H1 (cell line): ENCODE measurements around the gene SNORC. TPM values are rescaled to one million over a fixed set of nuclear protein-coding genes. Genes with fewer than 3 reads are reported as not detected.

ENCODE experiments used
- CTCF ChIA-PET: fragments of 300-600 bp; sonication (Branson Sonifier 250); formaldehyde crosslinking; loops from one replicate; lab custom pipeline; 2021; ENCODE audit not compliant: partially characterized antibody; lab: Charles Lee
- POLR2A ChIA-PET: fragments of 300-600 bp; sonication (Branson Sonifier 250); formaldehyde crosslinking; loops from one replicate; lab custom pipeline; 2021; ENCODE audit warnings: inconsistent platforms; ENCODE audit not compliant: partially characterized antibody; lab: Charles Lee
- DNase-seq, 2 experiments: peaks; one replicate each; pipeline versions ENCODE4 v3.0.0 to v3.0.0-alpha.2; 2010 to 2022; ENCODE audit warnings: low spot score in 2 of 2, low read depth in 1 of 2, mixed read lengths in 1 of 2
- FAIRE-seq: peaks from 2 replicates; lab custom pipeline; 2011; peaks lifted over from hg19 to GRCh38; lab: Jason Lieb, UNC
- H2AFZ ChIP-seq: 2 replicates; pipeline ENCODE4 v1.8.1; 2012; ENCODE audit warnings: low read length, inconsistent platforms
- H2AK5ac ChIP-seq: 2 replicates; pipeline ENCODE4 v1.6.1; 2013; ENCODE audit warnings: low read depth, low read length
- H2BK120ac ChIP-seq: replicated peaks from 2 replicates; pipeline ENCODE3; 2013; ENCODE audit warnings: low read depth, low read length, inconsistent platforms
- H2BK12ac ChIP-seq: 2 replicates; pipeline ENCODE4 v1.6.1; 2013; ENCODE audit warnings: low read depth, low read length
- H2BK15ac ChIP-seq: 2 replicates; pipeline ENCODE4 v1.6.1; 2013; ENCODE audit warnings: low read length
- H2BK20ac ChIP-seq: 2 replicates; pipeline ENCODE4 v1.6.1; 2013; ENCODE audit warnings: low read length
- H2BK5ac ChIP-seq: 2 replicates; pipeline ENCODE4 v1.6.1; 2013; ENCODE audit warnings: low read depth, low read length
- H3K14ac ChIP-seq: 2 replicates; pipeline ENCODE4 v1.6.1; 2013; ENCODE audit warnings: inconsistent platforms; ENCODE audit not compliant: insufficient read length
- H3K18ac ChIP-seq: 2 replicates; pipeline ENCODE4 v1.6.1; 2013; ENCODE audit warnings: low read length; ENCODE audit errors: extremely low read depth
- H3K23ac ChIP-seq: 2 replicates; pipeline ENCODE4 v1.6.1; 2013; ENCODE audit warnings: inconsistent platforms; ENCODE audit not compliant: insufficient read length
- H3K23me2 ChIP-seq: 2 replicates; pipeline ENCODE4 v1.6.1; 2013; ENCODE audit warnings: low read depth, low read length
- H3K27ac ChIP-seq: 2 replicates; pipeline ENCODE4 v1.6.1; 2011; ENCODE audit warnings: low read depth, low read length, inconsistent platforms
- H3K27me3 ChIP-seq, 4 experiments: replicated peaks in 1 of 4; 1 replicate in 1 of 4; 2 replicates in 3 of 4; pipeline versions ENCODE4 v1.6.1 to v1.8.1; 2011 to 2013; ENCODE audit warnings: low read length in 3 of 4, mild to moderate bottlenecking in 3 of 4, inconsistent platforms in 2 of 4, mixed read lengths in 2 of 4, moderate library complexity in 1 of 4; ENCODE audit not compliant: control insufficient read depth in 3 of 4, insufficient read depth in 3 of 4; ENCODE audit errors: extremely low read depth in 1 of 4
- H3K36me3 ChIP-seq, 4 experiments: 2 replicates each; pipeline versions ENCODE4 v1.6.1 to v1.8.1; 2011 to 2013; ENCODE audit warnings: mild to moderate bottlenecking in 4 of 4, low read length in 3 of 4, moderate library complexity in 2 of 4, control low read depth in 1 of 4, inconsistent platforms in 1 of 4; ENCODE audit not compliant: insufficient read depth in 4 of 4, control insufficient read depth in 2 of 4
- H3K4ac ChIP-seq: replicated peaks from 2 replicates; pipeline ENCODE3; 2013; ENCODE audit warnings: low read length, low read depth, mixed read lengths, inconsistent platforms; ENCODE audit not compliant: insufficient read length
- H3K4me1 ChIP-seq, 4 experiments: replicated peaks in 1 of 4; 1 replicate in 1 of 4; 2 replicates in 3 of 4; pipeline versions ENCODE4 v1.6.1 to v1.8.1; 2011 to 2013; ENCODE audit warnings: low read length in 3 of 4, inconsistent platforms in 2 of 4, mixed read lengths in 1 of 4; ENCODE audit not compliant: insufficient read depth in 4 of 4, control insufficient read depth in 3 of 4
- H3K4me2 ChIP-seq, 2 experiments: 2 replicates each; pipeline versions ENCODE4 v1.6.1 to v1.8.1; 2011 to 2013; ENCODE audit warnings: low read depth in 2 of 2, low read length in 2 of 2, control low read depth in 1 of 2, inconsistent platforms in 1 of 2, mild to moderate bottlenecking in 1 of 2; ENCODE audit not compliant: insufficient read depth in 1 of 2
- H3K4me3 ChIP-seq, 4 experiments: fragments of 200-600, 300-600 bp in 1 of 4; sonication (generic), shearing (Covaris generic), sonication (Bioruptor Twin) in 1 of 4; 2 replicates each; pipeline versions ENCODE4 v1.5.1 to v1.8.1; 2011 to 2016; ENCODE audit warnings: low read length in 4 of 4, low read depth in 3 of 4, control low read depth in 2 of 4, inconsistent platforms in 2 of 4, mild to moderate bottlenecking in 2 of 4, mixed read lengths in 1 of 4, moderate library complexity in 1 of 4; ENCODE audit not compliant: insufficient read depth in 2 of 4; ENCODE audit errors: extremely low read depth in 1 of 4
- H3K56ac ChIP-seq: replicated peaks from 2 replicates; pipeline ENCODE3; 2013; ENCODE audit warnings: low read depth, mild to moderate bottlenecking, mixed read lengths, low read length, inconsistent platforms; ENCODE audit not compliant: insufficient read length
- H3K79me1 ChIP-seq: 2 replicates; pipeline ENCODE4 v1.6.1; 2013; ENCODE audit warnings: low read depth, low read length, control low read depth
- H3K79me2 ChIP-seq, 2 experiments: 2 replicates each; pipeline versions ENCODE4 v1.6.1 to v1.8.1; 2012 to 2013; ENCODE audit warnings: low read length in 2 of 2, mild to moderate bottlenecking in 2 of 2, inconsistent platforms in 1 of 2; ENCODE audit not compliant: insufficient read depth in 2 of 2, control insufficient read depth in 1 of 2
- H3K9ac ChIP-seq, 4 experiments: replicated peaks in 1 of 4; 1 replicate in 1 of 4; 2 replicates in 3 of 4; pipeline versions ENCODE4 v1.6.1 to v1.8.1; 2011 to 2013; ENCODE audit warnings: low read depth in 3 of 4, low read length in 3 of 4, control low read depth in 2 of 4, mild to moderate bottlenecking in 2 of 4, moderate library complexity in 2 of 4, inconsistent platforms in 1 of 4; ENCODE audit errors: extremely low read depth in 1 of 4
- H3K9me3 ChIP-seq, 2 experiments: 2 replicates each; pipeline versions ENCODE4 v1.6.1 to v1.8.1; 2012 to 2013; ENCODE audit warnings: mild to moderate bottlenecking in 2 of 2, moderate library complexity in 2 of 2, control low read depth in 1 of 2, inconsistent platforms in 1 of 2, low read depth in 1 of 2, low read length in 1 of 2, mixed read lengths in 1 of 2; ENCODE audit not compliant: insufficient read depth in 2 of 2
- H4K20me1 ChIP-seq, 2 experiments: replicated peaks in 1 of 2; 2 replicates each; pipeline versions ENCODE3 to v1.8.1; 2011 to 2013; ENCODE audit warnings: inconsistent platforms in 2 of 2, low read length in 2 of 2, mild to moderate bottlenecking in 1 of 2; ENCODE audit not compliant: insufficient read depth in 2 of 2, control insufficient read depth in 1 of 2
- H4K5ac ChIP-seq: 2 replicates; pipeline ENCODE4 v1.6.1; 2013; ENCODE audit warnings: low read length, low read depth, mixed read lengths, inconsistent platforms; ENCODE audit not compliant: insufficient read length
- H4K8ac ChIP-seq: 2 replicates; pipeline ENCODE4 v1.8.0; 2013; ENCODE audit warnings: mild to moderate bottlenecking, moderate library complexity, low read length, inconsistent platforms; ENCODE audit not compliant: insufficient read depth; ENCODE audit errors: extremely low read depth
- H4K91ac ChIP-seq: replicated peaks from 2 replicates; pipeline ENCODE3; 2013; ENCODE audit warnings: low read length, mixed read lengths, inconsistent platforms; ENCODE audit not compliant: insufficient read length
- CBX8 ChIP-seq: fragments of 300-800, 300-1000 bp; sonication (generic); IDR thresholded peaks from 2 replicates; pipeline ENCODE4 v1.7.1; 2016; ENCODE audit warnings: low read depth, low read length, borderline replicate concordance
- CHD1 ChIP-seq: IDR thresholded peaks from 2 replicates; pipeline ENCODE4 v1.6.1; 2012; ENCODE audit warnings: low read depth, low read length, improper control_type of control experiment
- CTBP2 ChIP-seq: IDR thresholded peaks from 2 replicates; pipeline ENCODE4 v1.7.0; 2011; ENCODE audit warnings: borderline replicate concordance, mild to moderate bottlenecking, moderate library complexity, mixed read lengths, low read length; ENCODE audit not compliant: insufficient read depth, insufficient read length
- KDM4A ChIP-seq: IDR thresholded peaks from one replicate; pipeline ENCODE4 v1.7.1; 2012; ENCODE audit warnings: low read depth, mild to moderate bottlenecking, moderate library complexity, low read length, inconsistent platforms; ENCODE audit not compliant: severe bottlenecking
- NANOG ChIP-seq: IDR thresholded peaks from 2 replicates; pipeline ENCODE4 v1.6.1; 2011; ENCODE audit warnings: low read length, low read depth, mild to moderate bottlenecking, inconsistent platforms; ENCODE audit not compliant: insufficient read depth, poor library complexity, severe bottlenecking
- POLR2A ChIP-seq, 2 experiments: IDR thresholded peaks; 1 replicate in 1 of 2; 2 replicates in 1 of 2; pipeline ENCODE4 v1.6.1; 2011; ENCODE audit warnings: low read depth in 2 of 2, low read length in 2 of 2, mild to moderate bottlenecking in 2 of 2; ENCODE audit errors: control extremely low read depth in 1 of 2
- POLR2AphosphoS5 ChIP-seq: IDR thresholded peaks from 2 replicates; pipeline ENCODE4 v1.6.1; 2011; ENCODE audit warnings: low read depth, low read length
- POU5F1 ChIP-seq: IDR thresholded peaks from 2 replicates; pipeline ENCODE4 v1.6.1; 2011; ENCODE audit warnings: low read depth, mild to moderate bottlenecking, low read length, moderate library complexity
- RFX5 ChIP-seq: IDR thresholded peaks from 2 replicates; pipeline ENCODE4 v1.6.1; 2011; ENCODE audit warnings: low read depth, low read length, improper control_type of control experiment, borderline replicate concordance
- SP2 ChIP-seq: IDR thresholded peaks from 2 replicates; pipeline ENCODE4 v1.6.1; 2012; ENCODE audit warnings: mild to moderate bottlenecking, low read length, inconsistent platforms
- SRF ChIP-seq: IDR thresholded peaks from 2 replicates; pipeline ENCODE4 v1.6.1; 2011; ENCODE audit warnings: mild to moderate bottlenecking, low read depth, low read length, moderate library complexity
- WGBS, 2 experiments: shearing (Covaris generic) in 1 of 2; methylation state at CpG; one replicate each; pipeline versions ENCODE4 v1.1.6 to v1.1.7; 2013 to 2015; ENCODE audit warnings: low lambda C conversion rate in 2 of 2, mixed read lengths in 2 of 2, inconsistent platforms in 1 of 2, low coverage in 1 of 2, missing lambda C conversion rate in 1 of 2; ENCODE audit not compliant: insufficient replicate concordance in 2 of 2, insufficient coverage in 1 of 2, insufficient read length in 1 of 2; ENCODE audit errors: extremely low coverage in 1 of 2, missing lambda C conversion rate in 1 of 2; 5-methylcytosine and 5-hydroxymethylcytosine counted together
- polyA plus RNA-seq, 7 experiments: library from polyadenylated mRNA; depleted of rRNA in 3 of 7; stranded (reverse) in 5 of 7; unstranded in 2 of 7; fragments of >200 nt in 5 of 7; fragments of 200-250 nt in 2 of 7; gene quantifications; 1 replicate in 5 of 7; 2 replicates in 1 of 7; 4 replicates in 1 of 7; pipeline versions ENCODE4 v1.2.1 to v1.2.3, GENCODE V29; 2011 to 2013; ENCODE audit warnings: missing spikeins in 2 of 7, mixed read lengths in 2 of 7
- total RNA-seq: library from RNA; stranded (reverse); fragmentation: NEBNext Ultra II Directional; extraction: Animal tissue kit (Norgen Biotek cat#: 25700); gene quantifications from 2 replicates; pipeline ENCODE4 v1.2.1, GENCODE V29; 2021
- TF ChIP-seq, protein P1 (sequence below): IDR thresholded peaks from 2 replicates; pipeline ENCODE4 v1.6.1; 2012; ENCODE audit warnings: inconsistent platforms

SNORC gene
- total and polyA plus RNA-seq, 2 of the 8 experiments (the other 6 are each of a cell fraction or from before 2014, with no cell fraction given), result 1.6 to 1.8 TPM

GRCh38 chr2:232866104-232866503 lies 4.0 kb upstream of the SNORC start:
- Histone ChIP-seq H3K14ac (no peak overlapping the region), H3K4me3 (no peak overlapping the region), H4K5ac (no peak overlapping the region), H3K4me1 (no peaks in the 10 kb centered on the region), H3K4ac (no peak overlapping the region), H2AK5ac (no peak overlapping the region), H3K23ac (no peak overlapping the region), H3K27me3 (no peaks in the 10 kb centered on the region), H2BK5ac (no peak overlapping the region), H3K56ac (no peak overlapping the region), H3K23me2 (no peaks in the 10 kb centered on the region), H2AFZ (no peak overlapping the region), H2BK15ac (no peak overlapping the region), H3K79me1 (0 out of 2 replicates have a peak, but pooled peaks cover 2% of the 10 kb centered on the region), H2BK20ac (no peak overlapping the region), H3K18ac (no peak overlapping the region), H3K9me3 (no peaks in the 10 kb centered on the region), H3K79me2 (no peaks in the 10 kb centered on the region), H4K20me1 (no peaks in the 10 kb centered on the region), H3K4me2 (no peak overlapping the region), H2BK12ac (no peak overlapping the region), H2BK120ac (no peak overlapping the region), H3K27ac (no peak overlapping the region), H4K91ac (no peak overlapping the region), H3K9ac (no peak overlapping the region), H3K36me3 (no peaks in the 10 kb centered on the region), H4K8ac (no peak overlapping the region)
- no peak for FAIRE-seq
- 92% methylated on average over 4 of the region's 4 CpGs; no CpG with 5 or more reads in 1 of the 2 experiments for WGBS, 2 experiments
- ChIA-PET CTCF (interaction anchor here (0.6 to 3.7 kb wide), 3 partner anchors 9 to 259 kb away, joined by 4 to 14 read pairs (median 8); no protein-coding TSS in a partner anchor), POLR2A (no interaction called here)
- no peak for DNase-seq
- TF ChIP-seq POU5F1 (no peak), CTBP2 (no peak), POLR2AphosphoS5 (no peak), CHD1 (no peak), SP2 (no peak), KDM4A (no peak), CBX8 (no peak), POLR2A (IDR thresholded peaks at IDR 0.05; ENCODE audit: control extremely low read depth in 1 of 2, low read depth in 2 of 2, low read length in 2 of 2) (no peak), RFX5 (no peak), NANOG (no peak), SRF (no peak)
- TF ChIP-seq, protein P1, sequence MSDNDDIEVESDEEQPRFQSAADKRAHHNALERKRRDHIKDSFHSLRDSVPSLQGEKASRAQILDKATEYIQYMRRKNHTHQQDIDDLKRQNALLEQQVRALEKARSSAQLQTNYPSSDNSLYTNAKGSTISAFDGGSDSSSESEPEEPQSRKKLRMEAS, result no peak
